OCI-LY3 (cell line): Measurements from ENCODE around the gene METTL18.

Experiments used
- EZH2phosphoT487 ChIP-seq: fragments of 200-600 bp; shearing (Covaris generic); IDR thresholded peaks from 2 replicates; pipeline ENCODE4 v1.6.1; 2018; ENCODE audit warnings: antibody characterized with exemption, mixed run types, low read depth
- TF ChIP-seq, protein P1 (sequence below): fragments of 200-600, 300-600 bp; sonication (generic); IDR thresholded peaks from 2 replicates; pipeline ENCODE4 v1.5.1; 2014; ENCODE audit warnings: antibody characterized with exemption, low read length, low read depth

DNA sequence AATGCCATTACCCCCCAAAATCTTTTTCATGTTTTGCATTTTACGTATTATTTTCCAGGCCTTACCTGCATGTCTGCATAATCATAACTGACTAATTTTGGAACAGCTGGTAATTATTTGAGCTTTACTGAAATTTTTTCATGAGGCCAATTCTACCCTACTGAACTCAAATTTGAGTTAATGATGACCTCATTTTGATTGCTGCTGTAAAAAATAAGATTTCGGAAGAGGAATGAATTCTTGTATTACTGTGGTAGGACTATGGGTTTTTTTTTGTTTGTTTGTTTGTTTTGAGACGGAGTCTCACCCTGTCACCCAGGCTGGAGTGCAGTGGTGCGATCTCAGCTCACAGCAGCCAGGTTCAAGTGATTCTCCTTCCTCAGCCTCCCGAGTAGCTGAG, 2.6 kb upstream of the METTL18 start:
- TF ChIP-seq, protein P1, sequence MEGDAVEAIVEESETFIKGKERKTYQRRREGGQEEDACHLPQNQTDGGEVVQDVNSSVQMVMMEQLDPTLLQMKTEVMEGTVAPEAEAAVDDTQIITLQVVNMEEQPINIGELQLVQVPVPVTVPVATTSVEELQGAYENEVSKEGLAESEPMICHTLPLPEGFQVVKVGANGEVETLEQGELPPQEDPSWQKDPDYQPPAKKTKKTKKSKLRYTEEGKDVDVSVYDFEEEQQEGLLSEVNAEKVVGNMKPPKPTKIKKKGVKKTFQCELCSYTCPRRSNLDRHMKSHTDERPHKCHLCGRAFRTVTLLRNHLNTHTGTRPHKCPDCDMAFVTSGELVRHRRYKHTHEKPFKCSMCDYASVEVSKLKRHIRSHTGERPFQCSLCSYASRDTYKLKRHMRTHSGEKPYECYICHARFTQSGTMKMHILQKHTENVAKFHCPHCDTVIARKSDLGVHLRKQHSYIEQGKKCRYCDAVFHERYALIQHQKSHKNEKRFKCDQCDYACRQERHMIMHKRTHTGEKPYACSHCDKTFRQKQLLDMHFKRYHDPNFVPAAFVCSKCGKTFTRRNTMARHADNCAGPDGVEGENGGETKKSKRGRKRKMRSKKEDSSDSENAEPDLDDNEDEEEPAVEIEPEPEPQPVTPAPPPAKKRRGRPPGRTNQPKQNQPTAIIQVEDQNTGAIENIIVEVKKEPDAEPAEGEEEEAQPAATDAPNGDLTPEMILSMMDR, result no peak
- no peak for TF ChIP-seq EZH2phosphoT487
